H1 (cell line): ENCODE data around the gene RPUSD1. TPM values are rescaled to one million over a fixed set of nuclear protein-coding genes. Genes with fewer than 3 reads are reported as not detected.

Experiments
- CTCF ChIA-PET: fragments of 300-600 bp; sonication (Branson Sonifier 250); formaldehyde crosslinking; loops from one replicate; lab custom pipeline; 2021; ENCODE audit not compliant: partially characterized antibody; lab: Charles Lee
- POLR2A ChIA-PET: fragments of 300-600 bp; sonication (Branson Sonifier 250); formaldehyde crosslinking; loops from one replicate; lab custom pipeline; 2021; ENCODE audit warnings: inconsistent platforms; ENCODE audit not compliant: partially characterized antibody; lab: Charles Lee
- DNase-seq, 2 experiments: peaks; one replicate each; pipeline versions ENCODE4 v3.0.0 to v3.0.0-alpha.2; 2010 to 2022; ENCODE audit warnings: low spot score in 2 of 2, low read depth in 1 of 2, mixed read lengths in 1 of 2
- FAIRE-seq: peaks from 2 replicates; lab custom pipeline; 2011; peaks lifted over from hg19 to GRCh38; lab: Jason Lieb, UNC
- H2AFZ ChIP-seq: 2 replicates; pipeline ENCODE4 v1.8.1; 2012; ENCODE audit warnings: low read length, inconsistent platforms
- H2AK5ac ChIP-seq: 2 replicates; pipeline ENCODE4 v1.6.1; 2013; ENCODE audit warnings: low read depth, low read length
- H2BK120ac ChIP-seq: replicated peaks from 2 replicates; pipeline ENCODE3; 2013; ENCODE audit warnings: low read depth, low read length, inconsistent platforms
- H2BK12ac ChIP-seq: 2 replicates; pipeline ENCODE4 v1.6.1; 2013; ENCODE audit warnings: low read depth, low read length
- H2BK15ac ChIP-seq: 2 replicates; pipeline ENCODE4 v1.6.1; 2013; ENCODE audit warnings: low read length
- H2BK20ac ChIP-seq: 2 replicates; pipeline ENCODE4 v1.6.1; 2013; ENCODE audit warnings: low read length
- H2BK5ac ChIP-seq: 2 replicates; pipeline ENCODE4 v1.6.1; 2013; ENCODE audit warnings: low read depth, low read length
- H3K14ac ChIP-seq: 2 replicates; pipeline ENCODE4 v1.6.1; 2013; ENCODE audit warnings: inconsistent platforms; ENCODE audit not compliant: insufficient read length
- H3K18ac ChIP-seq: 2 replicates; pipeline ENCODE4 v1.6.1; 2013; ENCODE audit warnings: low read length; ENCODE audit errors: extremely low read depth
- H3K23ac ChIP-seq: 2 replicates; pipeline ENCODE4 v1.6.1; 2013; ENCODE audit warnings: inconsistent platforms; ENCODE audit not compliant: insufficient read length
- H3K23me2 ChIP-seq: 2 replicates; pipeline ENCODE4 v1.6.1; 2013; ENCODE audit warnings: low read depth, low read length
- H3K27ac ChIP-seq: 2 replicates; pipeline ENCODE4 v1.6.1; 2011; ENCODE audit warnings: low read depth, low read length, inconsistent platforms
- H3K27me3 ChIP-seq, 4 experiments: replicated peaks in 1 of 4; 1 replicate in 1 of 4; 2 replicates in 3 of 4; pipeline versions ENCODE4 v1.6.1 to v1.8.1; 2011 to 2013; ENCODE audit warnings: low read length in 3 of 4, mild to moderate bottlenecking in 3 of 4, inconsistent platforms in 2 of 4, mixed read lengths in 2 of 4, moderate library complexity in 1 of 4; ENCODE audit not compliant: control insufficient read depth in 3 of 4, insufficient read depth in 3 of 4; ENCODE audit errors: extremely low read depth in 1 of 4
- H3K36me3 ChIP-seq, 4 experiments: 2 replicates each; pipeline versions ENCODE4 v1.6.1 to v1.8.1; 2011 to 2013; ENCODE audit warnings: mild to moderate bottlenecking in 4 of 4, low read length in 3 of 4, moderate library complexity in 2 of 4, control low read depth in 1 of 4, inconsistent platforms in 1 of 4; ENCODE audit not compliant: insufficient read depth in 4 of 4, control insufficient read depth in 2 of 4
- H3K4ac ChIP-seq: replicated peaks from 2 replicates; pipeline ENCODE3; 2013; ENCODE audit warnings: low read length, low read depth, mixed read lengths, inconsistent platforms; ENCODE audit not compliant: insufficient read length
- H3K4me1 ChIP-seq, 4 experiments: replicated peaks in 1 of 4; 1 replicate in 1 of 4; 2 replicates in 3 of 4; pipeline versions ENCODE4 v1.6.1 to v1.8.1; 2011 to 2013; ENCODE audit warnings: low read length in 3 of 4, inconsistent platforms in 2 of 4, mixed read lengths in 1 of 4; ENCODE audit not compliant: insufficient read depth in 4 of 4, control insufficient read depth in 3 of 4
- H3K4me2 ChIP-seq, 2 experiments: 2 replicates each; pipeline versions ENCODE4 v1.6.1 to v1.8.1; 2011 to 2013; ENCODE audit warnings: low read depth in 2 of 2, low read length in 2 of 2, control low read depth in 1 of 2, inconsistent platforms in 1 of 2, mild to moderate bottlenecking in 1 of 2; ENCODE audit not compliant: insufficient read depth in 1 of 2
- H3K4me3 ChIP-seq, 4 experiments: fragments of 200-600, 300-600 bp in 1 of 4; sonication (generic), shearing (Covaris generic), sonication (Bioruptor Twin) in 1 of 4; 2 replicates each; pipeline versions ENCODE4 v1.5.1 to v1.8.1; 2011 to 2016; ENCODE audit warnings: low read length in 4 of 4, low read depth in 3 of 4, control low read depth in 2 of 4, inconsistent platforms in 2 of 4, mild to moderate bottlenecking in 2 of 4, mixed read lengths in 1 of 4, moderate library complexity in 1 of 4; ENCODE audit not compliant: insufficient read depth in 2 of 4; ENCODE audit errors: extremely low read depth in 1 of 4
- H3K56ac ChIP-seq: replicated peaks from 2 replicates; pipeline ENCODE3; 2013; ENCODE audit warnings: low read depth, mild to moderate bottlenecking, mixed read lengths, low read length, inconsistent platforms; ENCODE audit not compliant: insufficient read length
- H3K79me1 ChIP-seq: 2 replicates; pipeline ENCODE4 v1.6.1; 2013; ENCODE audit warnings: low read depth, low read length, control low read depth
- H3K79me2 ChIP-seq, 2 experiments: 2 replicates each; pipeline versions ENCODE4 v1.6.1 to v1.8.1; 2012 to 2013; ENCODE audit warnings: low read length in 2 of 2, mild to moderate bottlenecking in 2 of 2, inconsistent platforms in 1 of 2; ENCODE audit not compliant: insufficient read depth in 2 of 2, control insufficient read depth in 1 of 2
- H3K9ac ChIP-seq, 4 experiments: replicated peaks in 1 of 4; 1 replicate in 1 of 4; 2 replicates in 3 of 4; pipeline versions ENCODE4 v1.6.1 to v1.8.1; 2011 to 2013; ENCODE audit warnings: low read depth in 3 of 4, low read length in 3 of 4, control low read depth in 2 of 4, mild to moderate bottlenecking in 2 of 4, moderate library complexity in 2 of 4, inconsistent platforms in 1 of 4; ENCODE audit errors: extremely low read depth in 1 of 4
- H3K9me3 ChIP-seq, 2 experiments: 2 replicates each; pipeline versions ENCODE4 v1.6.1 to v1.8.1; 2012 to 2013; ENCODE audit warnings: mild to moderate bottlenecking in 2 of 2, moderate library complexity in 2 of 2, control low read depth in 1 of 2, inconsistent platforms in 1 of 2, low read depth in 1 of 2, low read length in 1 of 2, mixed read lengths in 1 of 2; ENCODE audit not compliant: insufficient read depth in 2 of 2
- H4K20me1 ChIP-seq, 2 experiments: replicated peaks in 1 of 2; 2 replicates each; pipeline versions ENCODE3 to v1.8.1; 2011 to 2013; ENCODE audit warnings: inconsistent platforms in 2 of 2, low read length in 2 of 2, mild to moderate bottlenecking in 1 of 2; ENCODE audit not compliant: insufficient read depth in 2 of 2, control insufficient read depth in 1 of 2
- H4K5ac ChIP-seq: 2 replicates; pipeline ENCODE4 v1.6.1; 2013; ENCODE audit warnings: low read length, low read depth, mixed read lengths, inconsistent platforms; ENCODE audit not compliant: insufficient read length
- H4K8ac ChIP-seq: 2 replicates; pipeline ENCODE4 v1.8.0; 2013; ENCODE audit warnings: mild to moderate bottlenecking, moderate library complexity, low read length, inconsistent platforms; ENCODE audit not compliant: insufficient read depth; ENCODE audit errors: extremely low read depth
- H4K91ac ChIP-seq: replicated peaks from 2 replicates; pipeline ENCODE3; 2013; ENCODE audit warnings: low read length, mixed read lengths, inconsistent platforms; ENCODE audit not compliant: insufficient read length
- CBX5 ChIP-seq: fragments of 300-800, 300-1000 bp; sonication (generic); IDR thresholded peaks from 2 replicates; pipeline ENCODE4 v1.7.1; 2016; ENCODE audit warnings: antibody characterized with exemption, low read length, low read depth
- EP300 ChIP-seq, 2 experiments: IDR thresholded peaks; 1 replicate in 1 of 2; 2 replicates in 1 of 2; pipeline ENCODE4 v1.6.1; 2011 to 2012; ENCODE audit warnings: low read depth in 2 of 2, low read length in 2 of 2, mild to moderate bottlenecking in 2 of 2, borderline replicate concordance in 1 of 2, inconsistent platforms in 1 of 2, moderate library complexity in 1 of 2
- GABPA ChIP-seq: IDR thresholded peaks from 2 replicates; pipeline ENCODE4 v1.6.1; 2011; ENCODE audit warnings: mild to moderate bottlenecking, low read length, moderate library complexity, borderline replicate concordance; ENCODE audit not compliant: insufficient read depth
- KDM4A ChIP-seq: IDR thresholded peaks from one replicate; pipeline ENCODE4 v1.7.1; 2012; ENCODE audit warnings: low read depth, mild to moderate bottlenecking, moderate library complexity, low read length, inconsistent platforms; ENCODE audit not compliant: severe bottlenecking
- PHF8 ChIP-seq: fragments of 200-600 bp; sonication (generic); conservative IDR thresholded peaks from 2 replicates; pipeline ENCODE4 v1.7.1; 2012; ENCODE audit warnings: low read depth, mild to moderate bottlenecking, inconsistent platforms, low read length, moderate library complexity
- SP4 ChIP-seq: IDR thresholded peaks from 2 replicates; pipeline ENCODE4 v1.6.1; 2012; ENCODE audit warnings: low read length, inconsistent platforms
- TAF1 ChIP-seq: IDR thresholded peaks from 2 replicates; pipeline ENCODE4 v1.6.1; 2011; ENCODE audit warnings: mild to moderate bottlenecking, low read depth, low read length
- TAF7 ChIP-seq: optimal IDR thresholded peaks from 2 replicates; pipeline ENCODE3; 2011; ENCODE audit warnings: low read depth, mild to moderate bottlenecking, inconsistent platforms, low read length, moderate library complexity, borderline replicate concordance
- WGBS, 2 experiments: shearing (Covaris generic) in 1 of 2; methylation state at CpG; one replicate each; pipeline versions ENCODE4 v1.1.6 to v1.1.7; 2013 to 2015; ENCODE audit warnings: low lambda C conversion rate in 2 of 2, mixed read lengths in 2 of 2, inconsistent platforms in 1 of 2, low coverage in 1 of 2, missing lambda C conversion rate in 1 of 2; ENCODE audit not compliant: insufficient replicate concordance in 2 of 2, insufficient coverage in 1 of 2, insufficient read length in 1 of 2; ENCODE audit errors: extremely low coverage in 1 of 2, missing lambda C conversion rate in 1 of 2; 5-methylcytosine and 5-hydroxymethylcytosine counted together
- long read RNA-seq, 2 experiments: library from RNA in 1 of 2; library from capped mRNA in 1 of 2; stranded (forward); transcript quantifications; one replicate each; pipeline ENCODE4 v2.0.0, GENCODE V29; 2021; ENCODE audit warnings: inconsistent platforms in 1 of 2
- polyA minus RNA-seq, 3 experiments: library from RNA; depleted of rRNA, polyadenylated mRNA; stranded (reverse); fragments of >200 nt; gene quantifications; 1 replicate in 2 of 3; 2 replicates in 1 of 3; pipeline ENCODE4 v1.2.3, GENCODE V29; 2011
- polyA plus RNA-seq, 7 experiments: library from polyadenylated mRNA; depleted of rRNA in 3 of 7; stranded (reverse) in 5 of 7; unstranded in 2 of 7; fragments of >200 nt in 5 of 7; fragments of 200-250 nt in 2 of 7; gene quantifications; 1 replicate in 5 of 7; 2 replicates in 1 of 7; 4 replicates in 1 of 7; pipeline versions ENCODE4 v1.2.1 to v1.2.3, GENCODE V29; 2011 to 2013; ENCODE audit warnings: missing spikeins in 2 of 7, mixed read lengths in 2 of 7
- total RNA-seq: library from RNA; stranded (reverse); fragmentation: NEBNext Ultra II Directional; extraction: Animal tissue kit (Norgen Biotek cat#: 25700); gene quantifications from 2 replicates; pipeline ENCODE4 v1.2.1, GENCODE V29; 2021

The RPUSD1 gene, protein sequence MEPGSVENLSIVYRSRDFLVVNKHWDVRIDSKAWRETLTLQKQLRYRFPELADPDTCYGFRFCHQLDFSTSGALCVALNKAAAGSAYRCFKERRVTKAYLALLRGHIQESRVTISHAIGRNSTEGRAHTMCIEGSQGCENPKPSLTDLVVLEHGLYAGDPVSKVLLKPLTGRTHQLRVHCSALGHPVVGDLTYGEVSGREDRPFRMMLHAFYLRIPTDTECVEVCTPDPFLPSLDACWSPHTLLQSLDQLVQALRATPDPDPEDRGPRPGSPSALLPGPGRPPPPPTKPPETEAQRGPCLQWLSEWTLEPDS
- total RNA-seq (32.2 and 32.7 TPM in 2 replicates), polyA plus RNA-seq (2011; rRNA removed) (61.8 and 81.8 TPM in 2 replicates), polyA minus RNA-seq (2011; rRNA and poly(A)+ RNA removed) (13.4 and 17.4 TPM in 2 replicates)
- 45.2 TPM for polyA plus RNA-seq (2011; cell fraction: cytosol; rRNA removed)
- polyA plus RNA-seq (2011; cell fraction: nucleus; rRNA removed) = 71.6 TPM
- polyA plus RNA-seq (2012, experiment 1 of 2) = 17.8 to 34.1 TPM (median 33.0 TPM) in 4 replicates
- 35.0 TPM for polyA plus RNA-seq (2012, experiment 2 of 2)
- 24.4 TPM for polyA plus RNA-seq (2013, experiment 1 of 2)
- 24.6 TPM for polyA plus RNA-seq (2013, experiment 2 of 2)
- 23.9 TPM for polyA minus RNA-seq (2011; cell fraction: cytosol; rRNA and poly(A)+ RNA removed)
- polyA minus RNA-seq (2011; cell fraction: nucleus; rRNA and poly(A)+ RNA removed) = 42.1 TPM
- long read RNA-seq, experiment 1, transcript RPUSD1-201 (6 exons, 2,050 nt) = major isoform, 7 of 36 reads
- long read RNA-seq, experiment 1, partial matches to known transcripts = 3 of 36 reads
- long read RNA-seq, experiment 1, other reads (novel, unspliced or antisense) = 24 of 36 reads
- long read RNA-seq, experiment 2 = 0 reads

DNA sequence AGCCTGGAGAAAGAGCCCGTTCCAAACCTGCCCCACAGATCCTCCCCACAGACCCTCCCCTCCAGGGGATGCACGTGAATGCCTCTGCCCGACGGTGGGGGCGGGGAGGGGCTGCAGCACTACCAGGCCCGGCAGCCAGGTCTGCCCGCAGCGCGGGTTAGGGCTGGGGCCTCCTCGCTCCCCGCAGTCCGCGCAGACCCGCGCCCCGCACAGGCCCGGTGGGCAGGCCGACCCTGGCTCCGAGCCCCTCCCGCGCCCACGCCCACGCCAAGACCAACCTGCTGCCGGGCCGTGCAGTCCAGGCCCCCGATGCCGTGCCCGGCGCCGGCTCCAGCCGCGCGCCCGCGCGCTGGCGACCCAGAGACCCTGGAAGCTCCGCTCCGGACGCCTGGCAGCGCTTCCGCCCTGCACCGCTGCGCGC lies at the start of gene RPUSD1:
RPUSD1 (minus strand) TSS at position 404 of the 421 bp plus-strand sequence. CDS start 644 bp downstream, outside the sequence.
- peaks cover 9% of the 10 kb centered on the region; the same call in 1 of the 2 replicates for H3K23me2 ChIP-seq
- H3K9ac ChIP-seq = peak within 1 kb of the TSS; percentile 60 to 88 (median 72)
- no peak within 1 kb of the TSS for H2AK5ac ChIP-seq
- H3K4ac ChIP-seq = peak within 1 kb of the TSS; percentile 85
- H2AFZ ChIP-seq = no peak within 1 kb of the TSS
- DNase-seq (peak in 1 of 2 experiments; percentile 71), FAIRE-seq (no peak)
- H3K27me3 ChIP-seq = no peaks in the 10 kb centered on the region
- H2BK120ac ChIP-seq = peak within 1 kb of the TSS; percentile 72
- H4K8ac ChIP-seq = peak within 1 kb of the TSS; percentile 71
- H3K23ac ChIP-seq = no peak within 1 kb of the TSS
- peak; percentile 54 for TF ChIP-seq TAF1
- peak; percentile 20 for TF ChIP-seq TAF7
- TF ChIP-seq SP4 = no peak
- peak; percentile 48 for TF ChIP-seq PHF8
- TF ChIP-seq KDM4A = no peak
- no peak for TF ChIP-seq CBX5
- no peak for TF ChIP-seq EP300 (IDR thresholded peaks at IDR 0.05; ENCODE audit: borderline replicate concordance in 1 of 2, low read depth in 2 of 2, low read length in 2 of 2)
- TF ChIP-seq GABPA = no peak
- TF ChIP-seq, all 59 proteins: peak for 3
- peak within 1 kb of the TSS; percentile 63 to 95 for H3K4me2 ChIP-seq
- peaks cover 6 to 29% of the 10 kb centered on the region in 2 experiments for H4K20me1 ChIP-seq
- peaks cover 5 to 35% (median 14%) of the 10 kb centered on the region in 4 experiments; a peak in 5 of 8 replicates for H3K36me3 ChIP-seq
- no peak within 1 kb of the TSS; the same call in 1 of the 2 replicates for H3K18ac ChIP-seq
- H4K91ac ChIP-seq = no peak within 1 kb of the TSS
- H2BK12ac ChIP-seq = no peak within 1 kb of the TSS
- no peak within 1 kb of the TSS for H2BK15ac ChIP-seq
- H3K4me1 ChIP-seq = peaks cover 0 to 14% (median 6%) of the 10 kb centered on the region in 4 experiments; a peak in 4 of 7 replicates
- peaks cover 5% of the 10 kb centered on the region; the same call in 1 of the 2 replicates for H3K79me1 ChIP-seq
- H2BK5ac ChIP-seq = peak within 1 kb of the TSS; percentile 52; the same call in 1 of the 2 replicates
- ChIA-PET CTCF (interaction anchor here (1.0 to 13.7 kb wide), 5 partner anchors 14 to 66 kb away, joined by 3 to 424 read pairs (median 24); partner anchors contain the start of genes ANTKMT, CCDC78, CIAO3 and GNG13), POLR2A (interaction anchor here (0.7 to 4.4 kb wide), 15 partner anchors 9 to 386 kb away, joined by 3 to 24 read pairs (median 4); partner anchors contain the start of genes ANTKMT, CCDC78, GNG13 and JMJD8)
- H3K4me3 ChIP-seq = peak within 1 kb of the TSS; percentile 76 to 98 (median 84)
- H3K14ac ChIP-seq = no peak within 1 kb of the TSS
- H3K56ac ChIP-seq = peak within 1 kb of the TSS; percentile 16
- H3K9me3 ChIP-seq = no peaks in the 10 kb centered on the region
- WGBS, 2 experiments = 1% methylated on average over 20 of the region's 45 CpGs; no CpG with 5 or more reads in 1 of the 2 experiments
- no peak within 1 kb of the TSS for H2BK20ac ChIP-seq
- peaks cover 0 to 16% of the 10 kb centered on the region in 2 experiments; a peak in 1 of 4 replicates for H3K79me2 ChIP-seq
- peak within 1 kb of the TSS; percentile 58; the same call in 1 of the 2 replicates for H3K27ac ChIP-seq
- H4K5ac ChIP-seq = peak within 1 kb of the TSS; percentile 93
